Breast epithelium (tissue), 4 donors: ENCODE results near the gene APPL2. TPM values are rescaled to one million over a fixed set of nuclear protein-coding genes. Genes with fewer than 3 reads are reported as not detected.

Source experiments
- DNase-seq, 2 donors: peaks; one replicate each; pipeline ENCODE4 v3.0.0-alpha.2; 2019; ENCODE audit warnings: low spot score in 2 of 2
- H3K27ac ChIP-seq, 2 donors: fragments of 200-600 bp; sonication (generic) in 1 of 2; one replicate each; pipeline ENCODE4 v1.5.1; 2016 to 2019; ENCODE audit warnings: mild to moderate bottlenecking in 1 of 2
- H3K27me3 ChIP-seq, 2 donors: fragments of 200-600 bp; sonication (generic) in 1 of 2; one replicate each; pipeline versions ENCODE4 v1.5.1 to v1.6.0; 2017 to 2019; ENCODE audit warnings: control low read depth in 1 of 2, mild to moderate bottlenecking in 1 of 2
- H3K36me3 ChIP-seq: fragments of 200-600 bp; one replicate; pipeline ENCODE4 v1.5.1; 2019
- H3K4me1 ChIP-seq, 2 donors: fragments of 200-600 bp; sonication (generic); one replicate each; pipeline ENCODE4 v1.5.1; 2016 to 2019; ENCODE audit warnings: control low read depth in 1 of 2
- H3K4me3 ChIP-seq, 3 donors: fragments of 200-600 bp; sonication (generic); 1 replicate in 2 of 3; 2 replicates in 1 of 3; pipeline ENCODE4 v1.5.1; 2016 to 2019; ENCODE audit warnings: mild to moderate bottlenecking in 3 of 3, moderate library complexity in 2 of 3
- H3K9me3 ChIP-seq, 2 donors: fragments of 200-600 bp; sonication (generic) in 1 of 2; one replicate each; pipeline ENCODE4 v1.5.1; 2016 to 2019; ENCODE audit warnings: control low read depth in 1 of 2
- POLR2A ChIP-seq: fragments of 450-650 bp; IDR thresholded peaks from one replicate; pipeline ENCODE4 v1.6.1; 2016; ENCODE audit warnings: antibody characterized with exemption, mild to moderate bottlenecking, moderate library complexity
- POLR2AphosphoS5 ChIP-seq, 3 donors: sonication (generic); formaldehyde crosslinking; IDR thresholded peaks; one replicate each; pipeline ENCODE4 v1.6.1; 2017; ENCODE audit warnings: antibody characterized with exemption in 3 of 3
- intact Hi-C: fragments of 100-400 bp; cut with DNase I; formaldehyde crosslinking; loops from one replicate; pipeline ENCODE4 v1.15.1; 2023; ENCODE audit warnings: low total_unique reads
- total RNA-seq, 3 donors: library from RNA; depleted of rRNA; stranded (reverse); fragments of >200 nt; gene quantifications; one replicate each; pipeline ENCODE4 v1.1.0, GENCODE V29; 2016
- TF ChIP-seq, protein P1 (sequence below), 3 donors: fragments of 450-650 bp; IDR thresholded peaks; one replicate each; pipeline ENCODE4 v1.5.1; 2016 to 2017; ENCODE audit warnings: antibody characterized with exemption in 3 of 3, mild to moderate bottlenecking in 3 of 3, moderate library complexity in 3 of 3

The APPL2 gene
- total RNA-seq, 3 donors from 2014 or later: 73.0 to 130 (median 89.1) TPM

GRCh38 chr12:105209091-105209490 lies 26.9 kb downstream of the APPL2 start:
- no peaks in the 10 kb centered on the region for H3K4me1 ChIP-seq
- TF ChIP-seq POLR2A (no peak), POLR2AphosphoS5 (IDR thresholded peaks at IDR 0.05) (no peak)
- H3K27ac ChIP-seq: no peak overlapping the region
- no peak overlapping the region for H3K4me3 ChIP-seq
- no peaks in the 10 kb centered on the region for H3K9me3 ChIP-seq
- peaks cover 19% of the 10 kb centered on the region for H3K36me3 ChIP-seq
- DNase-seq: no peak
- H3K27me3 ChIP-seq: no peaks in the 10 kb centered on the region
- intact Hi-C loops: no loop called here

GRCh38 chr12:105206686-105207374 lies 29.1 kb downstream of the APPL2 start:
- Histone ChIP-seq H3K4me3 (no peak overlapping the region), H3K9me3 (no peaks in the 10 kb centered on the region), H3K27ac (no peak overlapping the region), H3K4me1 (no peaks in the 10 kb centered on the region), H3K36me3 (peaks cover 23% of the 10 kb centered on the region), H3K27me3 (no peaks in the 10 kb centered on the region)
- intact Hi-C loops: no loop called here
- DNase-seq: no peak
- TF ChIP-seq, protein P1, sequence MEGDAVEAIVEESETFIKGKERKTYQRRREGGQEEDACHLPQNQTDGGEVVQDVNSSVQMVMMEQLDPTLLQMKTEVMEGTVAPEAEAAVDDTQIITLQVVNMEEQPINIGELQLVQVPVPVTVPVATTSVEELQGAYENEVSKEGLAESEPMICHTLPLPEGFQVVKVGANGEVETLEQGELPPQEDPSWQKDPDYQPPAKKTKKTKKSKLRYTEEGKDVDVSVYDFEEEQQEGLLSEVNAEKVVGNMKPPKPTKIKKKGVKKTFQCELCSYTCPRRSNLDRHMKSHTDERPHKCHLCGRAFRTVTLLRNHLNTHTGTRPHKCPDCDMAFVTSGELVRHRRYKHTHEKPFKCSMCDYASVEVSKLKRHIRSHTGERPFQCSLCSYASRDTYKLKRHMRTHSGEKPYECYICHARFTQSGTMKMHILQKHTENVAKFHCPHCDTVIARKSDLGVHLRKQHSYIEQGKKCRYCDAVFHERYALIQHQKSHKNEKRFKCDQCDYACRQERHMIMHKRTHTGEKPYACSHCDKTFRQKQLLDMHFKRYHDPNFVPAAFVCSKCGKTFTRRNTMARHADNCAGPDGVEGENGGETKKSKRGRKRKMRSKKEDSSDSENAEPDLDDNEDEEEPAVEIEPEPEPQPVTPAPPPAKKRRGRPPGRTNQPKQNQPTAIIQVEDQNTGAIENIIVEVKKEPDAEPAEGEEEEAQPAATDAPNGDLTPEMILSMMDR (IDR thresholded peaks at IDR 0.05): no peak
- TF ChIP-seq POLR2AphosphoS5 (IDR thresholded peaks at IDR 0.05) (no peak), POLR2A (no peak)

GRCh38 chr12:105205322-105206048 lies 30.5 kb downstream of the APPL2 start:
- Histone ChIP-seq H3K27me3 (no peaks in the 10 kb centered on the region), H3K4me3 (no peak overlapping the region), H3K9me3 (no peaks in the 10 kb centered on the region), H3K4me1 (no peaks in the 10 kb centered on the region), H3K27ac (no peak overlapping the region), H3K36me3 (peaks cover 23% of the 10 kb centered on the region)
- TF ChIP-seq, protein P1 (IDR thresholded peaks at IDR 0.05): no peak
- TF ChIP-seq POLR2AphosphoS5 (IDR thresholded peaks at IDR 0.05): no peak
- DNase-seq: no peak
- intact Hi-C loops: no loop called here

- Histone ChIP-seq H3K27me3 (no peaks in the 10 kb centered on the region), H3K4me1 (no peaks in the 10 kb centered on the region), H3K27ac (no peak overlapping the region), H3K4me3 (no peak overlapping the region), H3K9me3 (no peaks in the 10 kb centered on the region), H3K36me3 (peaks cover 23% of the 10 kb centered on the region)
- intact Hi-C loops: no loop called here
- no peak for DNase-seq
- no peak for TF ChIP-seq POLR2A
- TF ChIP-seq, protein P1 (IDR thresholded peaks at IDR 0.05): no peak
- TF ChIP-seq POLR2AphosphoS5 (IDR thresholded peaks at IDR 0.05): no peak
Observed at GRCh38 chr12:105204916-105205315, 31.1 kb downstream of the APPL2 start.

GRCh38 chr12:105204127-105204526 lies 31.8 kb downstream of the APPL2 start:
- H3K9me3 ChIP-seq: no peaks in the 10 kb centered on the region
- TF ChIP-seq POLR2A: no peak
- TF ChIP-seq, protein P1 (IDR thresholded peaks at IDR 0.05): no peak
- TF ChIP-seq POLR2AphosphoS5 (IDR thresholded peaks at IDR 0.05): no peak
- intact Hi-C loops: no loop called here
- peaks cover 23% of the 10 kb centered on the region for H3K36me3 ChIP-seq
- no peaks in the 10 kb centered on the region for H3K27me3 ChIP-seq
- H3K4me3 ChIP-seq: no peak overlapping the region
- H3K27ac ChIP-seq: no peak overlapping the region
- no peaks in the 10 kb centered on the region for H3K4me1 ChIP-seq
- DNase-seq: no peak
